HCT116 (cell line): ENCODE results near the gene FNIP2. TPM values are rescaled to one million over a fixed set of nuclear protein-coding genes. Genes with fewer than 3 reads are reported as not detected.

Experiments
- ATAC-seq: fragments of 200-7000 bp; cut with Tn5 transposase; 2 replicates; pipeline ENCODE4 v1.9.1; 2020; ENCODE audit warnings: mild to moderate bottlenecking, moderate library complexity
- BruUV-seq: library from RNA; stranded (reverse); fragments of 400-500 nt; replicated peaks from 2 replicates; lab custom pipeline; 2021; lab: Mats Ljungman, UMichigan
- CTCF ChIA-PET: fragments of 300-600 bp; sonication (Branson Sonifier 250); formaldehyde crosslinking; loops from one replicate; lab custom pipeline; 2021; ENCODE audit warnings: antibody characterized with exemption; lab: Charles Lee
- POLR2A ChIA-PET: fragments of 300-600, 350-600 bp; sonication (Branson Sonifier 250); formaldehyde crosslinking; loops from one replicate; lab custom pipeline; 2021; ENCODE audit warnings: antibody characterized with exemption; lab: Charles Lee
- RAD21 ChIA-PET, 2 experiments: fragments of 300-600 bp; sonication (Branson Sonifier 250); formaldehyde crosslinking; loops; one replicate each; lab custom pipeline; 2023; ENCODE audit warnings: low total read pairs in 2 of 2; ENCODE audit not compliant: uncharacterized antibody in 2 of 2, unreplicated experiment in 2 of 2, low non-redundant PET in 1 of 2; lab: Charles Lee
- DNase-seq: peaks from one replicate; pipeline ENCODE4 v3.0.0-alpha.2; 2010; ENCODE audit warnings: low read depth, low spot score
- H2AFZ ChIP-seq: fragments of 200-600 bp; shearing (Covaris generic), sonication (generic); 2 replicates; pipeline ENCODE4 v1.6.1; 2017; ENCODE audit warnings: low read depth, mixed run types, mixed read lengths, antibody characterized with exemption, low read length; ENCODE audit not compliant: poor library complexity, severe bottlenecking
- H3K27ac ChIP-seq: 2 replicates; pipeline ENCODE4 v1.5.1; 2012; ENCODE audit warnings: low read depth, low read length
- H3K27me3 ChIP-seq: fragments of 200-600 bp; sonication (generic); 2 replicates; pipeline ENCODE4 v1.6.1; 2016; ENCODE audit warnings: mixed run types, low read length, mixed read lengths; ENCODE audit not compliant: insufficient read depth
- H3K36me3 ChIP-seq, 2 experiments: fragments of 200-500 bp in 1 of 2; fragments of 200-600 bp in 1 of 2; sonication (Bioruptor generic) in 1 of 2; sonication (generic) in 1 of 2; 2 replicates each; pipeline versions ENCODE4 v1.5.1 to v1.6.1; 2014 to 2016; ENCODE audit warnings: low read length in 2 of 2, inconsistent platforms in 1 of 2, mixed read lengths in 1 of 2, mixed run types in 1 of 2; ENCODE audit not compliant: insufficient read depth in 2 of 2, control insufficient read depth in 1 of 2
- H3K4me1 ChIP-seq, 2 experiments: fragments of 200-600 bp in 1 of 2; sonication (generic) in 1 of 2; 2 replicates each; pipeline versions ENCODE4 v1.5.1 to v1.6.1; 2012 to 2017; ENCODE audit warnings: low read length in 2 of 2, inconsistent platforms in 1 of 2, mild to moderate bottlenecking in 1 of 2, mixed read lengths in 1 of 2, mixed run types in 1 of 2, moderate library complexity in 1 of 2; ENCODE audit not compliant: insufficient read depth in 2 of 2, control insufficient read depth in 1 of 2
- H3K4me2 ChIP-seq: fragments of 200-600 bp; sonication (generic); 2 replicates; pipeline ENCODE4 v1.6.1; 2017; ENCODE audit warnings: mixed run types, low read length, mixed read lengths
- H3K4me3 ChIP-seq, 2 experiments: fragments of 200-600 bp in 1 of 2; sonication (generic) in 1 of 2; replicated peaks in 1 of 2; 2 replicates each; pipeline ENCODE4 v1.5.1; 2011 to 2016; ENCODE audit warnings: low read length in 2 of 2, control low read depth in 1 of 2, low read depth in 1 of 2, mild to moderate bottlenecking in 1 of 2, mixed read lengths in 1 of 2, mixed run types in 1 of 2
- H3K79me2 ChIP-seq: fragments of 200-600 bp; sonication (generic); 2 replicates; pipeline ENCODE4 v1.6.1; 2017; ENCODE audit warnings: mild to moderate bottlenecking, mixed run types, low read length, moderate library complexity, mixed read lengths; ENCODE audit not compliant: insufficient read depth
- H3K9ac ChIP-seq: fragments of 200-600 bp; sonication (generic); 2 replicates; pipeline ENCODE4 v1.6.1; 2016; ENCODE audit warnings: low read length, mixed read lengths
- H3K9me2 ChIP-seq: fragments of 200-600 bp; sonication (generic), shearing (Covaris generic); 2 replicates; pipeline ENCODE4 v1.6.1; 2017; ENCODE audit warnings: mixed run types, mild to moderate bottlenecking, moderate library complexity; ENCODE audit not compliant: insufficient read depth
- H3K9me3 ChIP-seq, 2 experiments: fragments of 200-500 bp in 1 of 2; fragments of 200-600 bp in 1 of 2; sonication (Bioruptor generic) in 1 of 2; sonication (generic) in 1 of 2; 2 replicates each; pipeline ENCODE4 v1.6.1; 2014 to 2017; ENCODE audit warnings: low read length in 2 of 2, mixed read lengths in 2 of 2, inconsistent platforms in 1 of 2, low read depth in 1 of 2, mild to moderate bottlenecking in 1 of 2, mixed run types in 1 of 2, moderate library complexity in 1 of 2; ENCODE audit not compliant: control insufficient read depth in 1 of 2, insufficient read depth in 1 of 2
- H4K20me1 ChIP-seq: fragments of 200-600 bp; sonication (generic), shearing (Covaris generic); 2 replicates; pipeline ENCODE4 v1.6.1; 2017; ENCODE audit warnings: mixed run types, mild to moderate bottlenecking, moderate library complexity; ENCODE audit not compliant: insufficient read depth
- ATF3 ChIP-seq: IDR thresholded peaks from 2 replicates; pipeline ENCODE4 v1.6.1; 2012
- CBX3 ChIP-seq: IDR thresholded peaks from 2 replicates; pipeline ENCODE4 v1.6.1; 2012; ENCODE audit warnings: low read depth
- EGR1 ChIP-seq: IDR thresholded peaks from 2 replicates; pipeline ENCODE4 v1.6.1; 2012; ENCODE audit warnings: low read depth
- EZH2 ChIP-seq: fragments of 200-600 bp; sonication (generic); IDR thresholded peaks from 2 replicates; pipeline ENCODE4 v1.6.1; 2017; ENCODE audit warnings: antibody characterized with exemption, mixed run types
- JUND ChIP-seq: IDR thresholded peaks from 2 replicates; pipeline ENCODE4 v1.6.1; 2012
- MAX ChIP-seq: IDR thresholded peaks from 2 replicates; pipeline ENCODE4 v1.6.1; 2012
- POLR2A ChIP-seq: IDR thresholded peaks from 2 replicates; pipeline ENCODE4 v1.7.0; 2011; ENCODE audit warnings: borderline replicate concordance; ENCODE audit not compliant: insufficient read depth, insufficient read length; ENCODE audit errors: extremely low read depth
- SIN3A ChIP-seq: IDR thresholded peaks from 2 replicates; pipeline ENCODE4 v1.6.1; 2012; ENCODE audit warnings: low read depth
- SP1 ChIP-seq: IDR thresholded peaks from 2 replicates; pipeline ENCODE4 v1.6.1; 2012; ENCODE audit warnings: low read depth
- SRF ChIP-seq: IDR thresholded peaks from 2 replicates; pipeline ENCODE4 v1.6.1; 2012; ENCODE audit warnings: low read depth
- YY1 ChIP-seq: IDR thresholded peaks from 2 replicates; pipeline ENCODE4 v1.6.1; 2011; ENCODE audit warnings: low read length, low read depth, moderate library complexity, mild to moderate bottlenecking; ENCODE audit not compliant: insufficient replicate concordance; ENCODE audit errors: extremely low read depth
- intact Hi-C: fragments of 100-400 bp; cut with micrococcal nuclease; formaldehyde crosslinking; loops from 2 replicates; pipeline ENCODE4 v1.10.0; 2022
- total RNA-seq: library from RNA; stranded (reverse); gene quantifications from one replicate; pipeline ENCODE4 v1.2.1, GENCODE V29; 2021; ENCODE audit not compliant: unreplicated experiment
- TF ChIP-seq, protein P1 (sequence below), 3 experiments: fragments of 200-600 bp in 1 of 3; sonication (generic) in 1 of 3; IDR thresholded peaks in 2 of 3; conservative IDR thresholded peaks in 1 of 3; 2 replicates each; pipeline ENCODE4 v1.5.1; 2012 to 2017; ENCODE audit warnings: low read depth in 2 of 3, low read length in 2 of 3, antibody characterized with exemption in 1 of 3, borderline replicate concordance in 1 of 3, control low read depth in 1 of 3, mild to moderate bottlenecking in 1 of 3, mixed read lengths in 1 of 3, mixed run types in 1 of 3, moderate library complexity in 1 of 3; ENCODE audit not compliant: insufficient read depth in 1 of 3
- TF ChIP-seq, protein P2 (sequence below): IDR thresholded peaks from 2 replicates; pipeline ENCODE4 v1.6.1; 2011; ENCODE audit warnings: mild to moderate bottlenecking, low read length, moderate library complexity; ENCODE audit not compliant: insufficient replicate concordance; ENCODE audit errors: extremely low read depth

Gene FNIP2
- total RNA-seq, 1 experiment from 2014 or later: 4.8 TPM

GRCh38 chr4:158786955-158787354 is 18.1 kb downstream of the FNIP2 start:
- intact Hi-C loops: no loop called here
- no peak for DNase-seq
- H3K9me2 ChIP-seq: no peaks in the 10 kb centered on the region
- H3K4me1 ChIP-seq: 0 out of 4 replicates have a peak, but pooled peaks cover 0 to 6% of the 10 kb centered on the region in 2 experiments
- ATAC-seq: no peak
- H3K27ac ChIP-seq: no peak overlapping the region
- no peak for TF ChIP-seq CBX3
- no peak for TF ChIP-seq EGR1
- TF ChIP-seq, all 23 proteins: peak for 0
- Histone ChIP-seq H3K27me3 (no peaks in the 10 kb centered on the region), H4K20me1 (no peaks in the 10 kb centered on the region), H3K4me3 (no peak overlapping the region), H3K79me2 (no peaks in the 10 kb centered on the region), H3K9me3 (no peaks in the 10 kb centered on the region), H3K4me2 (no peak overlapping the region), H3K9ac (no peak overlapping the region), H2AFZ (no peak overlapping the region), H3K36me3 (no peaks in the 10 kb centered on the region)
- RAD21 ChIA-PET: no interaction called here
- POLR2A ChIA-PET: no interaction called here
- CTCF ChIA-PET: no interaction called here
- BruUV-seq: no TSS peak

DNA sequence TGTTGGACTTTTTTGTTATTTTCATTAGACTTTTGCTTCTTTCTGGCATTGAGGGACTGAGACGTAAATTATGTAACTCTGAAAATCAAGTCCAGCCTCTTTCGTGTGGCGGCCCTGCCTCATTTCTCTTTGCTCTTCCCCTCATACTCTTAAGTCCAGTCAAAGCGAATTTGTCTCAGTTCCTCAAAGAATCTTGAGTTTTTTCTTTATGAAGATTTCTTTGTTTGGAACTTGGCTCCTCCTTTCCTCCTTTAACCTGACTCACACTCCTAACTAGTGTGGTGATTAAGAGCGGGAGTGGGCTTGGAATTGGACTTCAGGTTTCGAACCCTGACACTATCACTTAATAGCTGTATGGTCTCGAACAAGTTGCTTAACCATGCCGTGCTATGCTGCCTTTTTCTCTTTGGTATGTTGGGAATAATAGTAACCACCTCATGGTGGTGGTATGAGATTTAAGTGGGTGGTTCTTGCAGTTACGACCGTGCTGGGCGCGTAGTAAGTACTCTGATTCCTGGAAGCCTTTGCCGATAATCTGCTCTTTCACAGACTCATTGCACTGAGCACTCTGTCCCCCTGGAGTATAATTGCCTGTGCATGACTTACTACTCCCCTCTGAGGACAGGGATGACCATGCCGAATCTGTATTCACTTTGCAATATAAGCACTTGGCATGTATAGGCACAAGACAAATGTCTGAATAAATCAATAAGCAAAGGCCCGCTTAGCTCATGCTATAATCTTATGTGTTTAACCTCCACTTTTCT is 19.1 kb downstream of the FNIP2 start:
- no TSS peak for BruUV-seq
- H2AFZ ChIP-seq: no peak overlapping the region
- H3K9me2 ChIP-seq: no peaks in the 10 kb centered on the region
- intact Hi-C loops: no loop called here
- H3K4me1 ChIP-seq: peaks cover 4 to 6% of the 10 kb centered on the region in 2 experiments; a peak in 1 of 4 replicates
- H3K9ac ChIP-seq: no peak overlapping the region
- H3K36me3 ChIP-seq: no peaks in the 10 kb centered on the region
- ChIA-PET POLR2A (interaction anchor here (1.2 kb wide), 1 partner anchor 11 kb away, joined by 3 read pairs; no protein-coding TSS in a partner anchor), CTCF (no interaction called here), RAD21 (no interaction called here)
- no peak overlapping the region for H3K4me3 ChIP-seq
- no peak for ATAC-seq
- no peaks in the 10 kb centered on the region for H3K9me3 ChIP-seq
- H3K4me2 ChIP-seq: no peak overlapping the region
- no peak overlapping the region for H3K27ac ChIP-seq
- no peaks in the 10 kb centered on the region for H3K27me3 ChIP-seq
- no peak for DNase-seq
- TF ChIP-seq SRF: no peak
- no peak for TF ChIP-seq SIN3A
- TF ChIP-seq EZH2: no peak
- TF ChIP-seq, protein P1, sequence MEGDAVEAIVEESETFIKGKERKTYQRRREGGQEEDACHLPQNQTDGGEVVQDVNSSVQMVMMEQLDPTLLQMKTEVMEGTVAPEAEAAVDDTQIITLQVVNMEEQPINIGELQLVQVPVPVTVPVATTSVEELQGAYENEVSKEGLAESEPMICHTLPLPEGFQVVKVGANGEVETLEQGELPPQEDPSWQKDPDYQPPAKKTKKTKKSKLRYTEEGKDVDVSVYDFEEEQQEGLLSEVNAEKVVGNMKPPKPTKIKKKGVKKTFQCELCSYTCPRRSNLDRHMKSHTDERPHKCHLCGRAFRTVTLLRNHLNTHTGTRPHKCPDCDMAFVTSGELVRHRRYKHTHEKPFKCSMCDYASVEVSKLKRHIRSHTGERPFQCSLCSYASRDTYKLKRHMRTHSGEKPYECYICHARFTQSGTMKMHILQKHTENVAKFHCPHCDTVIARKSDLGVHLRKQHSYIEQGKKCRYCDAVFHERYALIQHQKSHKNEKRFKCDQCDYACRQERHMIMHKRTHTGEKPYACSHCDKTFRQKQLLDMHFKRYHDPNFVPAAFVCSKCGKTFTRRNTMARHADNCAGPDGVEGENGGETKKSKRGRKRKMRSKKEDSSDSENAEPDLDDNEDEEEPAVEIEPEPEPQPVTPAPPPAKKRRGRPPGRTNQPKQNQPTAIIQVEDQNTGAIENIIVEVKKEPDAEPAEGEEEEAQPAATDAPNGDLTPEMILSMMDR (IDR thresholded peaks at IDR 0.05 in 2 of 3, conservative IDR thresholded peaks at IDR 0.05 in 1 of 3; ENCODE audit: borderline replicate concordance in 1 of 3, insufficient read depth in 1 of 3, low read depth in 2 of 3, low read length in 2 of 3): no peak
- TF ChIP-seq, protein P2, sequence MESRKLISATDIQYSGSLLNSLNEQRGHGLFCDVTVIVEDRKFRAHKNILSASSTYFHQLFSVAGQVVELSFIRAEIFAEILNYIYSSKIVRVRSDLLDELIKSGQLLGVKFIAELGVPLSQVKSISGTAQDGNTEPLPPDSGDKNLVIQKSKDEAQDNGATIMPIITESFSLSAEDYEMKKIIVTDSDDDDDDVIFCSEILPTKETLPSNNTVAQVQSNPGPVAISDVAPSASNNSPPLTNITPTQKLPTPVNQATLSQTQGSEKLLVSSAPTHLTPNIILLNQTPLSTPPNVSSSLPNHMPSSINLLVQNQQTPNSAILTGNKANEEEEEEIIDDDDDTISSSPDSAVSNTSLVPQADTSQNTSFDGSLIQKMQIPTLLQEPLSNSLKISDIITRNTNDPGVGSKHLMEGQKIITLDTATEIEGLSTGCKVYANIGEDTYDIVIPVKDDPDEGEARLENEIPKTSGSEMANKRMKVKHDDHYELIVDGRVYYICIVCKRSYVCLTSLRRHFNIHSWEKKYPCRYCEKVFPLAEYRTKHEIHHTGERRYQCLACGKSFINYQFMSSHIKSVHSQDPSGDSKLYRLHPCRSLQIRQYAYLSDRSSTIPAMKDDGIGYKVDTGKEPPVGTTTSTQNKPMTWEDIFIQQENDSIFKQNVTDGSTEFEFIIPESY: no peak
- TF ChIP-seq ATF3: no peak
- no peak for TF ChIP-seq MAX
- TF ChIP-seq YY1: no peak
- TF ChIP-seq POLR2A: no peak
- TF ChIP-seq JUND: no peak
- no peak for TF ChIP-seq SP1
- TF ChIP-seq EGR1: no peak
- H3K79me2 ChIP-seq: no peaks in the 10 kb centered on the region
- H4K20me1 ChIP-seq: no peaks in the 10 kb centered on the region
